DOHH2 (cell line): ENCODE data around the gene MTSS2.
A peak's percentile ranks its signal among the peaks of the same experiment; 100 is the strongest.

ENCODE experiments used
- H3F3A ChIP-seq: fragments of 200-600 bp; sonication (generic), shearing (Covaris generic); 2 replicates; pipeline ENCODE4 v1.6.0; 2016; ENCODE audit warnings: antibody characterized with exemption, mild to moderate bottlenecking; ENCODE audit not compliant: control insufficient read depth, insufficient read depth
- H3K27ac ChIP-seq: fragments of 200-600 bp; sonication (generic); 2 replicates; pipeline ENCODE4 v1.5.1; 2014; ENCODE audit warnings: low read depth, mild to moderate bottlenecking, low read length, moderate library complexity
- H3K27me3 ChIP-seq: fragments of 200-600 bp; sonication (generic); 2 replicates; pipeline ENCODE4 v1.6.1; 2014; ENCODE audit warnings: mild to moderate bottlenecking, low read length, mixed read lengths; ENCODE audit not compliant: control insufficient read depth
- H3K36me3 ChIP-seq: fragments of 200-600 bp; sonication (generic); 2 replicates; pipeline ENCODE4 v1.6.1; 2014; ENCODE audit warnings: mild to moderate bottlenecking, low read length, moderate library complexity, mixed read lengths; ENCODE audit not compliant: control insufficient read depth
- H3K4me1 ChIP-seq: fragments of 200-600 bp; sonication (generic); 2 replicates; pipeline ENCODE4 v1.6.1; 2014; ENCODE audit warnings: mild to moderate bottlenecking, low read length, mixed read lengths; ENCODE audit not compliant: control insufficient read depth
- H3K4me2 ChIP-seq: fragments of 200-600 bp; sonication (generic); 2 replicates; pipeline ENCODE4 v1.6.0; 2014; ENCODE audit warnings: mild to moderate bottlenecking, low read length, moderate library complexity
- H3K4me3 ChIP-seq: fragments of 200-600 bp; sonication (generic); 2 replicates; pipeline ENCODE4 v1.5.1; 2014; ENCODE audit warnings: mild to moderate bottlenecking, low read length, mixed read lengths
- H3K79me2 ChIP-seq: fragments of 200-600 bp; sonication (generic); 2 replicates; pipeline ENCODE4 v1.6.1; 2014; ENCODE audit warnings: mild to moderate bottlenecking, low read length, mixed read lengths; ENCODE audit not compliant: control insufficient read depth
- H3K9me2 ChIP-seq: fragments of 200-600 bp; sonication (generic); replicated peaks from 2 replicates; pipeline ENCODE4 v1.6.1; 2014; ENCODE audit warnings: mild to moderate bottlenecking, low read length, mixed read lengths; ENCODE audit not compliant: control insufficient read depth
- H3K9me3 ChIP-seq: fragments of 200-600 bp; sonication (generic); 2 replicates; pipeline ENCODE4 v1.6.1; 2014; ENCODE audit warnings: antibody characterized with exemption, low read length, mixed read lengths; ENCODE audit not compliant: control insufficient read depth, insufficient read depth
- H4K20me1 ChIP-seq: fragments of 200-600 bp; sonication (generic); 2 replicates; pipeline ENCODE4 v1.6.0; 2014; ENCODE audit warnings: low read depth, mild to moderate bottlenecking, antibody characterized with exemption, low read length, moderate library complexity; ENCODE audit not compliant: control insufficient read depth, insufficient read depth
- CTCF ChIP-seq: fragments of 200-600 bp; sonication (generic); IDR thresholded peaks from one replicate; pipeline ENCODE4 v1.5.1; 2014; ENCODE audit warnings: antibody characterized with exemption, mild to moderate bottlenecking, low read depth, low read length; ENCODE audit not compliant: poor library complexity, severe bottlenecking
- EZH2phosphoT487 ChIP-seq: fragments of 200-600 bp; sonication (generic); IDR thresholded peaks from 2 replicates; pipeline ENCODE4 v1.6.1; 2017; ENCODE audit warnings: borderline replicate concordance, mild to moderate bottlenecking, antibody characterized with exemption, low read length, moderate library complexity, mixed read lengths

The MTSS2 gene

GRCh38 chr16:70687102-70687511, 1.3 kb upstream of the MTSS2 start:
- H3K9me2 ChIP-seq, result no peaks in the 10 kb centered on the region
- H3K9me3 ChIP-seq, result no peaks in the 10 kb centered on the region
- no peaks in the 10 kb centered on the region for H4K20me1 ChIP-seq
- H3K27me3 ChIP-seq, result no peaks in the 10 kb centered on the region
- no peak overlapping the region for H3K4me3 ChIP-seq
- no peaks in the 10 kb centered on the region for H3K36me3 ChIP-seq
- H3F3A ChIP-seq, result no peaks in the 10 kb centered on the region
- no peaks in the 10 kb centered on the region for H3K79me2 ChIP-seq
- no peak overlapping the region for H3K27ac ChIP-seq
- TF ChIP-seq EZH2phosphoT487 (no peak), CTCF (no peak)
- H3K4me2 ChIP-seq, result no peak overlapping the region
- H3K4me1 ChIP-seq, result no peaks in the 10 kb centered on the region

GRCh38 chr16:70686376-70687101, 686 bp upstream of the MTSS2 start:
- no peaks in the 10 kb centered on the region for H3K9me2 ChIP-seq
- H3K4me1 ChIP-seq, result no peaks in the 10 kb centered on the region
- TF ChIP-seq CTCF, result no peak
- no peak for TF ChIP-seq EZH2phosphoT487
- no peaks in the 10 kb centered on the region for H3K27me3 ChIP-seq
- H3K9me3 ChIP-seq, result no peaks in the 10 kb centered on the region
- H3K79me2 ChIP-seq, result no peaks in the 10 kb centered on the region
- no peak overlapping the region for H3K27ac ChIP-seq
- no peaks in the 10 kb centered on the region for H4K20me1 ChIP-seq
- H3F3A ChIP-seq, result no peaks in the 10 kb centered on the region
- H3K4me3 ChIP-seq, result no peak overlapping the region
- H3K4me2 ChIP-seq, result no peak overlapping the region
- no peaks in the 10 kb centered on the region for H3K36me3 ChIP-seq

GRCh38 chr16:70685061-70685937, 554 bp downstream of the MTSS2 start:
- H3K79me2 ChIP-seq, result no peaks in the 10 kb centered on the region
- no peaks in the 10 kb centered on the region for H3K4me1 ChIP-seq
- no peaks in the 10 kb centered on the region for H3K9me2 ChIP-seq
- H3K4me3 ChIP-seq, result no peak overlapping the region
- no peak overlapping the region for H3K27ac ChIP-seq
- H3K4me2 ChIP-seq, result 0 out of 2 replicates have a peak overlapping the region, but pooled peaks have one; percentile 16
- H3K27me3 ChIP-seq, result no peaks in the 10 kb centered on the region
- H3F3A ChIP-seq, result no peaks in the 10 kb centered on the region
- TF ChIP-seq CTCF (no peak), EZH2phosphoT487 (no peak)
- no peaks in the 10 kb centered on the region for H3K9me3 ChIP-seq
- no peaks in the 10 kb centered on the region for H3K36me3 ChIP-seq
- H4K20me1 ChIP-seq, result no peaks in the 10 kb centered on the region
